Adrenal gland (tissue), 5 donors: Measurements from ENCODE around the gene CIRBP.

Experiments
- CTCF ChIP-seq, 6 experiments: fragments of 450-650 bp in 4 of 6; fragments of 200-600 bp in 2 of 6; sonication (generic) in 1 of 6; IDR thresholded peaks; 1 replicate in 5 of 6; 2 replicates in 1 of 6; pipeline versions ENCODE4 v1.5.1 to v1.8.0; 2016 to 2021; ENCODE audit warnings: antibody characterized with exemption in 6 of 6, mild to moderate bottlenecking in 2 of 6, moderate library complexity in 1 of 6
- POLR2A ChIP-seq, 2 donors: fragments of 450-650 bp; IDR thresholded peaks; one replicate each; pipeline ENCODE4 v1.6.1; 2017; ENCODE audit warnings: antibody characterized with exemption in 2 of 2, mild to moderate bottlenecking in 2 of 2, moderate library complexity in 1 of 2
- donor health status: DM: no; HTN: no; CAD: no.

DNA sequence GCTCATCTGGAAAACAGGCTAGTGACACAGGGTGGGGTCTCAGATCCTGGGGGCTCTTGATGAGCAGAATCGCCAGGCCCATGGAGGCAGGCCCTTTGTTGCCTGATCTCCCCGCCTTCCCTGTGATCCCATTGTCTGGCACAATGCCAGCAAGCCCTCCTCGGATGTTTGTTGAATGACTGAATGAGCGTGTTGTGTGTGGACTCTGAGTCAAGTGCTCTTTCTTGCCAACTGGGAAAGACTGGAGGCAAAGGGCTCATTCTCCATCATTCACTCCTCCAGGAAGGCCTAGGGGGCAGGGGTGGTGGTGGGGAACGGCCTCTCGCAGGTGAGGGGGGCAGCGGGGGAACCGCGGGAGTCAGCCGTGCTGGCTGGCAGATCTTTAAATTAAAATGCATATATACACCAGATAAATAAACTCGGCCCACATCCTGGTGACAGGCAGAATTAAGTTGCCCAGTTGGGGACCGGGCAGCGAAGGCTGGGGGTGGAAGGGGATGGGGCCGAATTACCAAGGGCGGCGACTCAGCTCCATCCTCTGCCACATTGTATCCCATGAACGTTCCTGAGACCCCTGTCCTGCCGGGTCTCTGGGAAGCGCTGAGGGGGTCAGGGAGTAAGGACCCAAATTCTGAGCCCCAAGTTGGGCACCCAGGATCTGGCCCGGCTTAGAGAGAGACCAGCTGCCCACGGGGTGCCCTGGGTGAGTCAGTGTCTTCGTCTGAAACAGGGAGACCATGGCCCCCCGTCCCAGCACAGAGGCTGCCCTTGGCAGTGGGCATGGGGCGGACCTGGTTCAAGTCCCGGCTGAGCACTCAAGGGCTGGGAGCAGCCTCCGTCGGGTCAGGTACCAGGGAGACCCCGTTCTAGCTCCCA, 41.1 kb downstream of the CIRBP start:
- no peak for TF ChIP-seq CTCF (IDR thresholded peaks at IDR 0.05)
- TF ChIP-seq POLR2A (IDR thresholded peaks at IDR 0.05) = no peak
